Spleen (tissue), 3 donors: ENCODE results near the gene MAP3K5.

ENCODE experiments used
- POLR2A ChIP-seq, 3 donors: fragments of 450-650 bp; IDR thresholded peaks; one replicate each; pipeline ENCODE4 v1.5.1; 2017; ENCODE audit warnings: antibody characterized with exemption in 3 of 3, mild to moderate bottlenecking in 1 of 3
- POLR2AphosphoS5 ChIP-seq, 3 donors: sonication (generic); formaldehyde crosslinking; IDR thresholded peaks; one replicate each; pipeline ENCODE4 v1.5.1; 2017; ENCODE audit warnings: antibody characterized with exemption in 3 of 3

DNA sequence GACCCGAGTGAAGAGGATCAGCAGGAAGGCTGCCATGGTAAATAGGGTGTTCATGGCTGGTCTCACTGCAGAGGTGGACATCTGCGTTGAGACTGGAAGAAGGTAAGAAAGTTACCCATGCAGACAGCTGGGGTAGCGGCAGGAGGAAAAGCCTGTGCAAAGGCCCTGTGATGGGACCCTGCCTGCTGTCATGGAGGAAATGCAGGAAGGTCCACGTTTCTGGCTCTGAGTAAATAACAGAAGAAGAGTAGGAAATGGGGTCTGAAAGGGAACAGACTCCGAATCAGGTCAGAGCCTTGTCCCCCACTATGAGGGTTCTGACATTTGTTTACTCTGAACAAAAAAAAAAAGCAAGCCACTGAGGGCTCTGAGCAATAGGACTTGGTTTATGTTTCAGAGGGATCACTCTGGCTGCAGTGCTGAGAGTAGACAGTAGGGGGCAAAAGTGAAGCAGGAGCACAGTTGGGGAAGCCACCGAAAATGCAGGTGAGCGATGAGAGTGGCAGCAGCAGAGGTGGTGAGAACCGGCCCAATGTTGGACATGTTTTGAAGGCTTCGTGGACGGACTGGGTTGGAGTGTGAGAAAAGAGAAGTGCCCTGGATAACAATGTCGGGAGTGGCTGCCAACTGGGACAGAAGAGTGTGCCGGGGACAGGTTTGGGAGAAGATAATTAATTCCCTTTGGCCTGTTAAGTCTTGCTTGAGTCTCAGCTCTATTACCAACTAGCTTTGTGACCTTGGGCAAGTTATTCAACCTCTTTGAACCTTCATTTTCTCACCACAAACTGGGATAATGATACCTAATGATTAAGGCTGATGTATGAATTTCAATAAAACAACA is 184.1 kb downstream of the MAP3K5 start:
- TF ChIP-seq POLR2AphosphoS5 (IDR thresholded peaks at IDR 0.05) (no peak), POLR2A (IDR thresholded peaks at IDR 0.05) (no peak)
